Heart left ventricle (tissue), 16 donors: ENCODE results near the gene WNT10A. TPM values are rescaled to one million over a fixed set of nuclear protein-coding genes. Genes with fewer than 3 reads are reported as not detected.

ENCODE experiments used
- ATAC-seq, 4 donors: fragments of 200-7000 bp; cut with Tn5 transposase; one replicate each; pipeline ENCODE4 v1.9.1; 2020 to 2022; ENCODE audit warnings: moderate library complexity in 4 of 4, mild to moderate bottlenecking in 3 of 4, moderate number of reproducible peaks in 1 of 4
- DNase-seq, 5 donors: peaks; one replicate each; pipeline ENCODE4 v3.0.0-alpha.2; 2020
- H3K27ac ChIP-seq, 12 donors: fragments of 200-600 bp; sonication (generic) in 4 of 12; one replicate each; pipeline versions ENCODE4 v1.5.0 to v1.8.0; 2016 to 2022; ENCODE audit warnings: mild to moderate bottlenecking in 2 of 12
- H3K27me3 ChIP-seq, 9 donors: fragments of 200-600 bp; sonication (generic) in 2 of 9; one replicate each; pipeline versions ENCODE4 v1.5.1 to v1.8.0; 2016 to 2022; ENCODE audit warnings: mild to moderate bottlenecking in 3 of 9
- H3K36me3 ChIP-seq, 9 donors: fragments of 200-600 bp; sonication (generic) in 2 of 9; one replicate each; pipeline versions ENCODE4 v1.5.0 to v1.8.0; 2018 to 2022; ENCODE audit warnings: mild to moderate bottlenecking in 2 of 9
- H3K4me1 ChIP-seq, 12 donors: fragments of 200-600 bp; sonication (generic) in 4 of 12; one replicate each; pipeline versions ENCODE4 v1.5.0 to v1.8.0; 2016 to 2022; ENCODE audit warnings: mild to moderate bottlenecking in 3 of 12
- H3K4me3 ChIP-seq, 12 donors: fragments of 200-600 bp; sonication (generic) in 4 of 12; one replicate each; pipeline versions ENCODE4 v1.5.0 to v1.8.0; 2017 to 2022; ENCODE audit warnings: mild to moderate bottlenecking in 9 of 12, moderate library complexity in 4 of 12
- H3K9me3 ChIP-seq, 12 donors: fragments of 200-600 bp; sonication (generic) in 4 of 12; one replicate each; pipeline versions ENCODE4 v1.5.0 to v1.8.0; 2016 to 2022; ENCODE audit warnings: mild to moderate bottlenecking in 1 of 12
- CTCF ChIP-seq, 12 donors: fragments of 200-600 bp; sonication (generic) in 4 of 12; IDR thresholded peaks; one replicate each; pipeline versions ENCODE4 v1.5.0 to v1.8.0; 2018 to 2022; ENCODE audit warnings: antibody characterized with exemption in 12 of 12, mild to moderate bottlenecking in 5 of 12
- POLR2A ChIP-seq, 2 donors: fragments of 450-650 bp; IDR thresholded peaks; one replicate each; pipeline ENCODE4 v1.6.1; 2017; ENCODE audit warnings: antibody characterized with exemption in 2 of 2, mild to moderate bottlenecking in 2 of 2, moderate library complexity in 2 of 2
- WGBS, 4 donors: extraction: QIAGEN DNeasy Blood & Tissue Kit in 2 of 4; methylation state at CpG; one replicate each; pipeline versions ENCODE4 v1.1.5 to v1.1.7; 2013 to 2018; 5-methylcytosine and 5-hydroxymethylcytosine counted together
- intact Hi-C, 10 donors: fragments of 100-400 bp; cut with DNase I; formaldehyde crosslinking; loops; one replicate each; pipeline versions ENCODE4 v1.11.1 to v1.14.2; 2022
- polyA plus RNA-seq, 2 donors: library from polyadenylated mRNA; stranded (reverse); fragments of 200-250 nt; gene quantifications; one replicate each; pipeline ENCODE4 v1.2.3, GENCODE V29; 2013
- total RNA-seq, 9 donors: library from RNA; depleted of rRNA in 2 of 9; stranded (reverse); fragments of >200 nt in 2 of 9; fragmentation: NEBNext Ultra II Directional in 3 of 9; extraction: Animal tissue kit (Norgen Biotek cat#: 25700) in 3 of 9; gene quantifications; one replicate each; pipeline versions ENCODE4 v1.1.0 to v1.2.4, GENCODE V29; 2016 to 2023
- donor health status: ischemic (EF 13 %, LVEDD 7.1; RV severe dilation, severe dysfunction).
- donor health status: healthy with polysubstance abuse.
- donor health status: DM: no; HTN: yes; CAD: no.
- donor health status: DM: no; HTN: no; CAD: no.
- donor health status: ischemic (EF 25% LVEDD 6.9; RV normal size, moderate dysfunction).
- donor health status: ischemic (EF 25% LVEDD 5.7; RV mildly dilated, moderate dysfunction).
- donor health status: healthy.
- donor health status: DM: yes; HTN: yes; CAD: no.
- donor health status: ischemic (EF 35%, LVEDD 5.7; RV mildly dilated, moderate dysfunction).
- donor health status: nonischemic (EF 11% LVEDD 7.7; RV severe dilation, severe dysfunction).
- donor health status: DM: yes; HTN: yes; CAD: no.
- donor health status: PGD.
- donor health status: ischemic (EF 29% LVEDD 5.4; RV normal size, mild dysfunction).
- donor health status: nonischemic (EF 23%, LVEDD 6.1; RV moderate dilation, normal function).

Gene WNT10A
- total and polyA plus RNA-seq, 11 donors = 0.08 to 1.3 (median 0.16) TPM; not detected in 8

DNA sequence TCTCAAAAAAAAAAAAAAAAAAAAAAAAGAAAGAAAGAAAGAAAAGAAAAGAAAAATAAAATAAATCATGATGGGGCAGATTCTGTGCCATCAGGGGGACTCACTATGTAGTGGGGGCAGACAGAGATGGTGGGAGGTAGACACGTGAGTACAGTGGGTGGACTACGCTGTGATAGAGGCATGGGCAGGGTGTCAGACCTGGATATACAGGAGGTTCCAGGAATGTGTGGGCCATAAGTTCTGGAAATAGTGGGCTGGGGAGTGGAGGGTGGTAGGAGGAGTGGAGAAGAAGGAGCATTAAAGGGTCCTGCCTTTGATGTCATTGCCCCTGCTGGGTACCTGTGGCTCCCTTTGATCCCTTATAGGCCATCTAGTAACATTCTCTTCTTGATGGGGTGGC, 29.9 kb upstream of the WNT10A start:
- no peak for TF ChIP-seq POLR2A (IDR thresholded peaks at IDR 0.05)
- no peak for TF ChIP-seq CTCF (IDR thresholded peaks at IDR 0.05)
- no peaks in the 10 kb centered on the region for H3K9me3 ChIP-seq
- no peak for DNase-seq
- intact Hi-C loops = loop anchor here in 6 of 10 donors (5.0 to 10.0 kb wide), 3 partner anchors 47 to 304 kb away; no protein-coding TSS in a partner anchor
- ATAC-seq = no peak
- no peak overlapping the region for H3K27ac ChIP-seq
- H3K36me3 ChIP-seq = no peaks in the 10 kb centered on the region
- no peak overlapping the region for H3K4me3 ChIP-seq
- 70 to 78% (median 77%) methylated on average over 2 of the region's 2 CpGs for WGBS, 4 donors
- H3K4me1 ChIP-seq = peaks cover 0 to 4% (median 0%) of the 10 kb centered on the region in 12 donors
- H3K27me3 ChIP-seq = peaks cover 0 to 78% (median 38%) of the 10 kb centered on the region in 9 donors

DNA sequence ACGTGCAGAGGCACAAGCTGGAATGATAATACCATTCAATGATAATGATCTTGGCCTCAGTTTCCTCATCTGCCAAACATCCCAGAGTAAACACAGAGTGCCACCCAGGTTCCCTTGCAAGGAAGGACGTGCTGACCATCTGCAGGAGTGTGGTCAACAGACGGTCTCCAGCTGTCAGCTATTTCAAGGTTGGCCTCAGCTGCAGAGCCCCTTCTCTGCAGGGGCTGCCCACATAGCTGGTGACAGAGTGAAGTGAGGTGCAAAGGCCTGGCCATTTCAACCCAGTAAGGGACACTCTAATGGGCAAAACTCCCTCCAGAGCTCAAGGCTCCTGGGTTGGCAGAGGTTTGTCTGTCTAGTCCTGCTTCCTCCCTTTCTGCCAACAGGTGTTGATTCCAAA, 29.4 kb upstream of the WNT10A start:
- 38 to 43% (median 40%) methylated on average over 3 of the region's 3 CpGs for WGBS, 4 donors
- DNase-seq = no peak
- no peak for ATAC-seq
- Histone ChIP-seq H3K27ac (no peak overlapping the region), H3K4me3 (no peak overlapping the region), H3K4me1 (peaks cover 0 to 4% (median 0%) of the 10 kb centered on the region in 12 donors), H3K27me3 (peaks cover 0 to 79% (median 38%) of the 10 kb centered on the region in 9 donors), H3K36me3 (no peaks in the 10 kb centered on the region), H3K9me3 (no peaks in the 10 kb centered on the region)
- intact Hi-C loops = loop anchor here in 6 of 10 donors (5.0 to 10.0 kb wide), 3 partner anchors 46 to 304 kb away; no protein-coding TSS in a partner anchor
- TF ChIP-seq POLR2A (IDR thresholded peaks at IDR 0.05) (no peak), CTCF (IDR thresholded peaks at IDR 0.05) (no peak)

GRCh38 chr2:218852911-218853667, 27.6 kb upstream of the WNT10A start:
- no peaks in the 10 kb centered on the region for H3K9me3 ChIP-seq
- peaks cover 0 to 78% (median 46%) of the 10 kb centered on the region in 9 donors for H3K27me3 ChIP-seq
- peak in 2 of 5 donors; percentile 36 to 53 for DNase-seq
- no peak overlapping the region for H3K4me3 ChIP-seq
- ATAC-seq = peak in 3 of 4 donors; percentile 48 to 70 (median 60)
- peaks cover 0 to 11% (median 0%) of the 10 kb centered on the region in 12 donors for H3K4me1 ChIP-seq
- TF ChIP-seq POLR2A (IDR thresholded peaks at IDR 0.05) = no peak
- peak; percentile 43 to 75 (median 63) for TF ChIP-seq CTCF (IDR thresholded peaks at IDR 0.05)
- 17 to 27% (median 21%) methylated on average over 13 to 16 of the region's 16 CpGs for WGBS, 4 donors
- no peak overlapping the region for H3K27ac ChIP-seq
- intact Hi-C loops = loop anchor here in 8 of 10 donors (2.0 to 10.0 kb wide), 4 partner anchors 44 to 302 kb away; no protein-coding TSS in a partner anchor
- no peaks in the 10 kb centered on the region for H3K36me3 ChIP-seq

DNA sequence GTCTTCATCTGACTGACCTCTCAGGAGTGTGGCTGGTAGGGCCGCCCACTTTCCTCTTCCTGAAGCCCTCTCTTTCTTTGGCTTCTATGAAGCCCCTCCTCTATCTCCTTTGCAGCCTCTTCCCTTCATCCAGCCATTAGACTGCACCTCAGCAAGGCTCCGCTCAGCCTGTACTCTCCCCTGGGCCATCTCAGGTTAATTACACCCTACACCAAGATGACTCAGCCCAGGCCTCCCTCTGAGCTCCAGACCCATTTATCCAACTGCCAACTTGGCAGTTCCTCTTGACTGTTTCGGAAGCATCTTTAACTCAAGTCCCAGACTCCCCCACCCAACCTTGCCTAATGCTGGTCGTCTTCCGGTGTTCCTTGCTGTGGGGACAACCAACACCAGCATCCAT, 26.9 kb upstream of the WNT10A start:
- Histone ChIP-seq H3K4me1 (peaks cover 0 to 14% (median 0%) of the 10 kb centered on the region in 12 donors), H3K36me3 (no peaks in the 10 kb centered on the region), H3K27me3 (peaks cover 3 to 78% (median 48%) of the 10 kb centered on the region in 9 donors), H3K27ac (no peak overlapping the region), H3K4me3 (no peak overlapping the region), H3K9me3 (no peaks in the 10 kb centered on the region)
- WGBS, 4 donors = 35 to 53% (median 43%) methylated on average over 5 of the region's 5 CpGs
- TF ChIP-seq POLR2A (IDR thresholded peaks at IDR 0.05) = no peak
- TF ChIP-seq CTCF (IDR thresholded peaks at IDR 0.05) = no peak
- intact Hi-C loops = loop anchor here in 8 of 10 donors (2.0 to 10.0 kb wide), 4 partner anchors 44 to 301 kb away; no protein-coding TSS in a partner anchor
- ATAC-seq (no peak), DNase-seq (no peak)
